Stimulated activated CD4-positive, alpha-beta T cell treated with anti-CD3 and anti-CD28 coated beads, Interleukin-1b, Interleukin-23, amount 100 ng/mL, for 24 hours (primary cell): ENCODE results near the gene TRAPPC5.

Experiments
- DNase-seq, 4 experiments: peaks; one replicate each; pipeline ENCODE4 v3.0.0-alpha.2; 2020; ENCODE audit warnings: low read depth in 4 of 4, low spot score in 1 of 4

TRAPPC5 gene

GRCh38 chr19:7645656-7646425, 34.8 kb upstream of the TRAPPC5 start:
- no peak for DNase-seq

DNA sequence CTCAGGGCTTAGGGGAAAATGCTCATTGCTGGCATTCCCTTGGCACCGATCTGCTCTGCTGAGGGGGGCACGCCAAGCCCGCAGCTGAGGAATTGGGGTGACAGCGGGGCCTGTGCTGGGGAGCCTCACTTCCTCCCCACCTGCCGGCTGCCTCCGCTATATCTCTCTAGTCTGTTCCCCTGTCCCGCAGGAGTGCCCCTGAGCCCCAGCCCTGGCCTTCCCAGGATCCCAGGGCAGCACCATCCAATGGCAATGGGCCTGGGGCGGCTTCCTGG, 34.3 kb upstream of the TRAPPC5 start:
- no peak for DNase-seq

GRCh38 chr19:7647156-7647555, 33.5 kb upstream of the TRAPPC5 start:
- DNase-seq, result no peak

DNA sequence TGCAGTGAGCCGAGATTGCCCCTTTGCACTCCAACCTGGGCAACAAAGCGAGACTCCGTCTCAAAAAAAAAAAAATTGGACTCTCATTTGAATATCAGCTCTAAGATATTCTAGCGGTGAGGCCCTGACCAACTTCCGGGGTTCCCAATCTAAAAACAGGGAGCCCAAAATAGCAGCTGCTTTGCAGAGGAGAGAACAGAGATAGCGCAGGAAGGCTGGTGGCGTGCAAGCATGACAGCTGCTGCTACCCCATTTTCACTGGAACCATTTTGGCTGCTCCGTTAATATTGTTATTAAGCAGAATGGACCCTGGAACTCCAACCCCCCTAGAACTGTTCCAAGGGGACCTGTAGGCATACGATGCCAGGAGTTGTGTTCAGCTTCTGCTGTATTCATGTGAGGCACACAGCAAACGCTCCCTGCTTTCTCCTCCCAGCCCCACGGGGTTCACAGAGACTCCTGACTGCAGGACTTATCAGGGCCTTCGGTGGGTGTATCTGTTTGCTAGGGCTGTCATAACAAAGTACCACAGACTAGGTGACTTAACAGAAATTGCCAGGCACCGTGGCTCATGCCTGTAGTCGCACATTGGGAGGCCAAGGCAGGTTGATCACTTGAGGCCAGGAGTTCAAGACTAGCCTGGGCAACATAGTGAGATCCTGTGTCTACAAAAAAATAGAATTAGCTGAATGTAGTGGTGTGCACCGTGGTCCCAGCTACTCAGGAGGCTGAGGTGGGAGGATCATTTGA, 32.2 kb upstream of the TRAPPC5 start:
- no peak for DNase-seq

- DNase-seq, result no peak
These were observed 30.5 kb upstream of the TRAPPC5 start for GRCh38 chr19:7650148-7650547.

DNA sequence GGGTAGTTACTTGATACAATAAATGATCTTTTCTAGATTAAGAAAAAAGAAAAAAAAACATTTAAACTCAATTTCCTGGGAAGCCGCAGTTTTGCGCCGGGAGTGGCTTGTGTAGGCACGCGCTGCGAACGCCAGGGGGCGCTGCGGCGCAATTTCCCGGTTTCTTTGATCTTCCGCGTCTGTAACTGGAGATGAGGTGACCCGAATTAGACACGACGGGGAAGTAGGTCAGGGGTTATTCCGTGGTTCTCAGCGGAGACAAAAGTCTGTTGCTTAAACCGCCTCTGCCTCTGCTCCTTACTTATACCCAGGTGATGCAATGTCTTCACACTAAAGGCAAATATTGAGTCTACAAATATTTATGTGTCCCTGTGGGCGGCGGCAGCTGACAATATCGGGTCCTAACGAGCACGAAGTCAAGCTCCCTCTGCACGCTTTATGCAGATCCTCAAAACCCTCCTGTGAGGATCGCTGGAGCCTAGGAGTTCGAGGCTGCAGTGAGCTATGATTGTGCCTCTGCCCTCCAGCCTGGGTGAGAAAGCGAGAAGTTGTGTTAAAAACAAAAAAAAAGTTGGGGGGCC, 28.5 kb upstream of the TRAPPC5 start:
- DNase-seq, result peak; percentile 69 to 83 (median 78)

DNA sequence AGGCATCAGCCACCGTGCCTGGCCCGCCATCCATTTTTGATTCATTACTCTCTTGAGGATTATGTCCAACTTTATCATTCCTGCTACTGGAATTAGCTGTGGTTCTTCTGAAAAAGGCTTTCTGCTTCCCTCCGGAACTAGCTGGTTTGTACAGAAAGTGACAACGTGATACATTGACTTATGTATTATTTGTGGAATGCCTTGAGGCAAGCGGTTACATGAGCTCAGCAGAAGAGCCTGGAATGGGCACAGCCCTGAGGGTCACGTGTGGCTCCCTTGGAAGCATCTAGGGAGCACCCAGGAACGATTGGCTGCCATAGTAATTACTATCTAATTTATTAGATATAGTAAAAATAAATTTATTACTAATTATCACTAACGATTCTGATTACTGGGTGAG, 26.2 kb upstream of the TRAPPC5 start:
- no peak for DNase-seq

- no peak for DNase-seq
These were observed 25.1 kb upstream of the TRAPPC5 start for GRCh38 chr19:7655581-7655980.

DNA sequence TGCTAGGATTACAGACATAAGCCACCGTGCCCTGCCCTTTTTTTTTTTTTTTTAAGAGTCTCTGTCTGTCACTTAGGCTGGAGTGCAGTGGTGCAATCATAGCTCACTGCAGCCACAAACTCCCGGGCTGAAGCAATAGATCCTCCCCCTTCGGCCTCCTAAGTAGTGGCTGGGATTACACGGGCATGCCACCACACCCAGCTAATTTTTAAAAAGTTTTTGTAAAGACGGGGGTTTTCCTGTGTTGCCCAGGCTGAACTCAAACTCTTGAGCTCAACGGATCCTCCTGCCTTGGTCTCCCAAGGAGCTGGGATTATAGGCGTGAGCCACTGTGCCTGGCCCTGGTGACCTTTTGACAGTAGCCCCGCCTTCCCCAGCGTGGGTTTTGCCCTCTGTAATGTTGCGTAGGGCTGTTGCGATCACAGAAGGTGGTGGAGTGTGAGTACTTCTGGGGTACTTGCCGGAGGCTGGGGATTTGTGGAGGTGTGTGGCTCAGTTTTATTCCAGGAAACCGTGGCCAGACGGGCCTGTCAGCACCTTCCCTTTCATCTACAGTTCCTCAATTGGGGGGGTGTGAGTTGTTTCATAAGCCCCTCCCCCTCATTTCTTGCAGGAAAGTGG, 23.4 kb upstream of the TRAPPC5 start:
- DNase-seq, result no peak

DNA sequence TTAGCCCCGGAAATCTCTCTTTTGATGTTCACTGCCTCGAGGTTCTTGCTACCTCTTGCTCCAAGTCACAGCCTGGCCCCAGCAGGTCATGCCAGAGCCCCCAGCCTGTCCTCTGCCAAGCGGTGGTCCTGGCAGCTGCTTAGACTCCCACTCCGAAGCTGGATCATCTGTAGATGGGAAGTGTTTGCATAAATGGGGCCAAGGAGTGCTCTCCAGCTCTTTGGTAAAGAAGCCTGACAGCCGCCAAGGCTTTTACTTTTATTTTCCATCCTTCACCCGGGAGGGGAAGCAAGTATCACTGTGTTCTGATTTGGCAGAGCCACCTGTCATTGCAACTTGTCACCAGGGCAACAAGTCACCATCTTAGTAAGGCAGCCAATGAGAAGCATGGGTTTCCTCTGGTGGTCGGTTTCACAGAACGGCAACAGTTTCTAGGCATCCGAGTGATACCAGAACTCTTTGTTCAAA, 22.4 kb upstream of the TRAPPC5 start:
- no peak for DNase-seq

- no peak for DNase-seq
These were observed 18.7 kb upstream of the TRAPPC5 start for GRCh38 chr19:7661744-7662538.

DNA sequence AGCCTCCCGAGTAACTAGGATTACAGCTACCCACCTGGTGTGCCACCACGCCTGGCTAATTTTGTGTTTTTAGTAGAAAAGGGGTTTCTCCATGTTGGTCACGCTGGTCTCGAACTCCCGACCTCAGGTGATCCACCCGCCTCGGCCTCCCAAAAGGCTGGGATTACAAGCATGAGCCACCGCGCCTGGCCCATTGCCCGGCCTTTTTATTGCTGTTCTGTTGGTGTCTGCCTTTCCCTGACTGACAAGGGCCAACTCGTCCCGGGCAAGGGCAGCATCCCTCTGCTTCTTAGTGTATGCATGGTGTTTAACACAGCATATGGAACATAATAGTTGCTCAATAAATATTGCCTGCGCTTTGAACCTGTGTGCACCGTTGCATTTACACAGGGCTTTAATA, 18.0 kb upstream of the TRAPPC5 start:
- no peak for DNase-seq

DNA sequence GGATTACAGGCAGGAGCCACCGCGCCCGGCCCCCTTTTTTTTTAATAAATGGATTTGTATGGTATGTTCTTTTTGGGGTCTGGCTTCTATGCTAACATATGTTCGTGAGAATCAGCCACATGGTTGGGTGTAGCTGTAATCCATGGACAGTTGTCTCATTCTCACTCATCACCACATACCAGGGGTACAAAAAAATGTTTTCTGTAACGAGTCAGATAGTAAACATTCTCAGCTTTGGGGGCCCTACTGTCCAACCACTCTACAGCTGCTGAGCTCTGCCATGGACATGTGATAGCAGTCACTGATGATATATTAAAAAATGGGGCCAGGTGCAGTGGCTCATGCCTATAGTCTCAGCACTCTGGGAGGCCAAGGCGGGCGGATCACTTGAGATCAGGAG, 16.9 kb upstream of the TRAPPC5 start:
- no peak for DNase-seq

GRCh38 chr19:7665076-7665475, 15.6 kb upstream of the TRAPPC5 start:
- no peak for DNase-seq

- no peak for DNase-seq
These were observed 11.8 kb upstream of the TRAPPC5 start, which contains the start of gene RETN for GRCh38 chr19:7668842-7669241. Gene RETN, plus strand, starts transcription at chr19:7669049. Its CDS starts 278 bp downstream, at chr19:7669327.

GRCh38 chr19:7669641-7670040, 11.0 kb upstream of the TRAPPC5 start:
- DNase-seq, result no peak

- no peak for DNase-seq
These were observed 10.4 kb upstream of the TRAPPC5 start for GRCh38 chr19:7670150-7670783.

DNA sequence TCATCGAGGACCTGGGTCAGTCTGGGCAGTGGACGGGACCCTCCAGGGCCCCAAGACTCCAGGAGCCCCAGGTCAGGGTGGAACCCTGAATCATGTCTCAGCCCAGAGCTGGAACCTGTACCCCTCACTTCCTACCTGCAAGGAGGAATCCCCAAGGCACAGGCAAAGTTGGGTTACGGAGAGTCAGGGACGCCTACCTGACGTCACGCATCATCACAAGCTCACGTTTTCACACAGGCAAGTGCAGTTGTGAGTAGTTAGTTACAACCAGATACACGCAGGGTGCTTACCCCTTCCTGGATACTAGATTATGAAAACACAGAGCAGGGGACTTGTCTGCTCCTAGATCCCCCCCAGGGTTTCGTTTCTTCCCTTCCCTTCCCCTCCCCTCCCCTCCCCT, 9.8 kb upstream of the TRAPPC5 start:
- DNase-seq, result no peak

DNA sequence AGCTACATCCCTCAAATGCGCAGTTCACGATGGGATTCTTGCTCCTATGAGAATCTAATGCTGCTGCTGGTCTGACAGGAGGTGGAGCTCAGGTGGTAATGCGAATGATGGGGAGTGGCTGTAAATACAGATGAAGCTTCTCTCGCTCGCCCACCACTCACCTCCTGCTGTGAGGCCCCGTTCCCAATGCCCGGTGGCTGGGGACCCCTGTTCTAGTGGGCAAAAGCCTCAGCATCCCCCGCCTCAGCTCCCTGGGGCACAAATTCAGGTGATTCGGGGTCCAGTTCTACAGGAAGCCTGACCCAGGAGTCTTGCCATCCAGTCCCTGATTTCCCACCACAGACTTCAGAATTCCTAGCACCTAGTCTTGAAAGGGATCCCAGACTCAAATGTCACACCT, 8.1 kb upstream of the TRAPPC5 start:
- DNase-seq, result no peak
